Motor neuron (in vitro differentiated cells): ENCODE results near the gene ABTB2. TPM values are rescaled to one million over a fixed set of nuclear protein-coding genes. Genes with fewer than 3 reads are reported as not detected.

Experiments used
- ATAC-seq, 8 experiments: fragments of 200-7000 bp; cut with Tn5 transposase; replicated peaks in 6 of 8; 2 replicates each; pipeline ENCODE4 v1.8.0; 2021; ENCODE audit warnings: mild to moderate bottlenecking in 8 of 8, moderate library complexity in 8 of 8
- H3K27ac ChIP-seq, 2 donors: fragments of 250-450 bp; sonication (Bioruptor Pico); 2 replicates each; pipeline ENCODE4 v1.9.0; 2021; ENCODE audit warnings: antibody characterized with exemption in 2 of 2, mild to moderate bottlenecking in 2 of 2, moderate library complexity in 1 of 2
- H3K4me1 ChIP-seq, 2 donors: fragments of 250-450 bp; sonication (Bioruptor Pico); replicated peaks in 1 of 2; 2 replicates each; pipeline ENCODE4 v1.6.1; 2021; ENCODE audit warnings: antibody characterized with exemption in 2 of 2, mild to moderate bottlenecking in 2 of 2, moderate library complexity in 1 of 2
- H3K4me3 ChIP-seq, 5 donors: fragments of 250-450 bp; sonication (Bioruptor Pico); 2 replicates each; pipeline ENCODE4 v1.9.0; 2021; ENCODE audit warnings: antibody characterized with exemption in 5 of 5, mild to moderate bottlenecking in 5 of 5, moderate library complexity in 4 of 5
- WGBS, 10 experiments: fragments of 450-650 bp; shearing (Covaris generic); methylation state at CpG; one replicate each; pipeline ENCODE4 v1.0.0; 2022; 5-methylcytosine and 5-hydroxymethylcytosine counted together
- in situ Hi-C, 9 experiments: fragments of 400-800 bp; cut with MboI; loops; one replicate each; pipeline ENCODE4 v1.15.0; 2021; ENCODE audit warnings: low sequenced_read_pairs in 9 of 9, low pct_unique_long_range_greater_than_20kb in 2 of 9; ENCODE audit not compliant: unreplicated experiment in 9 of 9
- total RNA-seq, 8 experiments: library from RNA; unstranded; fragments of 300-600 nt; gene quantifications; 2 replicates each; pipeline versions ENCODE4 v1.2.3 to v1.2.4, GENCODE V29; 2022

The ABTB2 gene
- total RNA-seq, 8 experiments from 2014 or later = 3.0 to 5.0 (median 3.7) TPM

GRCh38 chr11:34174412-34175041, 183.3 kb downstream of the ABTB2 start:
- H3K4me3 ChIP-seq = peak overlapping the region; percentile 13 to 25 (median 21)
- H3K4me1 ChIP-seq = peaks cover 3 to 4% of the 10 kb centered on the region in 2 donors
- WGBS, 10 experiments = 8 to 17% (median 9%) methylated on average over 2 to 9 of the region's 33 CpGs; no CpG with 5 or more reads in 7 of the 10 experiments
- in situ Hi-C loops = loop anchor here (10.0 to 25.0 kb wide), 4 partner anchors 180 to 313 kb away; partner anchors contain the start of gene ABTB2 (in 5 of the 9)
- H3K27ac ChIP-seq = no peak overlapping the region
- ATAC-seq = peak; percentile 97 to 100 (median 98)

- peaks cover 5 to 15% of the 10 kb centered on the region in 2 donors for H3K4me1 ChIP-seq
- no peak overlapping the region for H3K27ac ChIP-seq
- ATAC-seq = no peak
- WGBS, 10 experiments = 81 to 100% (median 93%) methylated on average over 2 to 4 of the region's 16 CpGs; no CpG with 5 or more reads in 7 of the 10 experiments
- no peak overlapping the region for H3K4me3 ChIP-seq
- in situ Hi-C loops = loop anchor here (10.0 to 25.0 kb wide), 4 partner anchors 182 to 314 kb away; partner anchors contain the start of gene ABTB2 (in 5 of the 9)
These were observed 184.8 kb downstream of the ABTB2 start for GRCh38 chr11:34173050-34173449.

GRCh38 chr11:34169686-34170085, 188.1 kb downstream of the ABTB2 start:
- Histone ChIP-seq H3K4me1 (peaks cover 5 to 15% of the 10 kb centered on the region in 2 donors), H3K4me3 (no peak overlapping the region), H3K27ac (no peak overlapping the region)
- in situ Hi-C loops = loop anchor here (10.0 to 25.0 kb wide), 4 partner anchors 185 to 318 kb away; partner anchors contain the start of gene ABTB2 (in 5 of the 9)
- WGBS, 10 experiments = 40 to 80% (median 63%) methylated on average over 1 of the region's 8 CpGs; no CpG with 5 or more reads in 7 of the 10 experiments
- peak in 5 of 8 experiments; percentile 32 to 66 (median 62) for ATAC-seq

- no peak overlapping the region for H3K4me3 ChIP-seq
- peak in 5 of 8 experiments; percentile 25 to 87 (median 36) for ATAC-seq
- H3K4me1 ChIP-seq = peaks cover 3 to 15% of the 10 kb centered on the region in 2 donors
- 0 to 88% (median 68%) methylated on average over 1 to 15 of the region's 18 CpGs for WGBS, 10 experiments
- no peak overlapping the region for H3K27ac ChIP-seq
- in situ Hi-C loops = loop anchor here in 5 of 9 experiments (25.0 kb wide), 2 partner anchors 193 to 318 kb away; partner anchors contain the start of gene ABTB2 (in 2 of the 5)
These were observed 189.0 kb downstream of the ABTB2 start for GRCh38 chr11:34168642-34169420.

GRCh38 chr11:34167961-34168360, 189.8 kb downstream of the ABTB2 start:
- no peak for ATAC-seq
- in situ Hi-C loops = loop anchor here in 5 of 9 experiments (25.0 kb wide), 2 partner anchors 194 to 319 kb away; partner anchors contain the start of gene ABTB2 (in 2 of the 5)
- H3K4me3 ChIP-seq = no peak overlapping the region
- H3K27ac ChIP-seq = no peak overlapping the region
- 91 to 100% (median 96%) methylated on average over 1 to 6 of the region's 9 CpGs; no CpG with 5 or more reads in 6 of the 10 experiments for WGBS, 10 experiments
- peaks cover 3 to 15% of the 10 kb centered on the region in 2 donors for H3K4me1 ChIP-seq

GRCh38 chr11:34166806-34167740, 190.7 kb downstream of the ABTB2 start:
- in situ Hi-C loops = loop anchor here in 5 of 9 experiments (25.0 kb wide), 2 partner anchors 195 to 320 kb away; partner anchors contain the start of gene ABTB2 (in 2 of the 5)
- no peak for ATAC-seq
- Histone ChIP-seq H3K27ac (no peak overlapping the region), H3K4me1 (peaks cover 3 to 15% of the 10 kb centered on the region in 2 donors), H3K4me3 (no peak overlapping the region)
- WGBS, 10 experiments = 80 to 100% (median 96%) methylated on average over 1 to 10 of the region's 16 CpGs; no CpG with 5 or more reads in 2 of the 10 experiments

GRCh38 chr11:34165786-34166555, 191.8 kb downstream of the ABTB2 start:
- H3K4me3 ChIP-seq = no peak overlapping the region
- no peak overlapping the region for H3K27ac ChIP-seq
- peak in 3 of 8 experiments; percentile 47 to 73 (median 58) for ATAC-seq
- peaks cover 3 to 15% of the 10 kb centered on the region in 2 donors for H3K4me1 ChIP-seq
- in situ Hi-C loops = loop anchor here in 5 of 9 experiments (25.0 kb wide), 2 partner anchors 196 to 321 kb away; partner anchors contain the start of gene ABTB2 (in 2 of the 5)
- 46 to 100% (median 87%) methylated on average over 1 to 6 of the region's 12 CpGs; no CpG with 5 or more reads in 3 of the 10 experiments for WGBS, 10 experiments

GRCh38 chr11:34165121-34165520, 192.7 kb downstream of the ABTB2 start:
- WGBS, 10 experiments = 73 to 95% (median 90%) methylated on average over 2 to 8 of the region's 13 CpGs; no CpG with 5 or more reads in 5 of the 10 experiments
- in situ Hi-C loops = loop anchor here in 5 of 9 experiments (25.0 kb wide), 2 partner anchors 197 to 322 kb away; partner anchors contain the start of gene ABTB2 (in 2 of the 5)
- Histone ChIP-seq H3K4me1 (peaks cover 3 to 15% of the 10 kb centered on the region in 2 donors), H3K4me3 (no peak overlapping the region), H3K27ac (no peak overlapping the region)
- ATAC-seq = no peak

- H3K4me3 ChIP-seq = no peak overlapping the region
- 92 to 100% (median 100%) methylated on average over 2 to 3 of the region's 7 CpGs; no CpG with 5 or more reads in 6 of the 10 experiments for WGBS, 10 experiments
- H3K4me1 ChIP-seq = peaks cover 0 to 8% of the 10 kb centered on the region in 2 donors
- ATAC-seq = no peak
- in situ Hi-C loops = loop anchor here in 5 of 9 experiments (25.0 kb wide), 2 partner anchors 199 to 324 kb away; partner anchors contain the start of gene ABTB2 (in 2 of the 5)
- H3K27ac ChIP-seq = no peak overlapping the region
These were observed 195.0 kb downstream of the ABTB2 start for GRCh38 chr11:34162856-34163255.

GRCh38 chr11:34162493-34162820, 195.4 kb downstream of the ABTB2 start:
- in situ Hi-C loops = loop anchor here in 5 of 9 experiments (25.0 kb wide), 2 partner anchors 200 to 325 kb away; partner anchors contain the start of gene ABTB2 (in 2 of the 5)
- H3K27ac ChIP-seq = no peak overlapping the region
- peak in 4 of 8 experiments; percentile 15 to 84 (median 68) for ATAC-seq
- H3K4me1 ChIP-seq = peaks cover 0 to 8% of the 10 kb centered on the region in 2 donors
- H3K4me3 ChIP-seq = no peak overlapping the region
- 24 to 100% (median 88%) methylated on average over 2 to 16 of the region's 17 CpGs; no CpG with 5 or more reads in 5 of the 10 experiments for WGBS, 10 experiments
